ENCODE measurements around the gene CDH4. TPM values are rescaled to one million over a fixed set of nuclear protein-coding genes. Genes with fewer than 3 reads are reported as not detected.

Gene CDH4
- total and polyA plus RNA-seq, 2 of the 13 experiments (the other 11 are each of a cell fraction or from before 2014, with no cell fraction given), result not detected

DNA sequence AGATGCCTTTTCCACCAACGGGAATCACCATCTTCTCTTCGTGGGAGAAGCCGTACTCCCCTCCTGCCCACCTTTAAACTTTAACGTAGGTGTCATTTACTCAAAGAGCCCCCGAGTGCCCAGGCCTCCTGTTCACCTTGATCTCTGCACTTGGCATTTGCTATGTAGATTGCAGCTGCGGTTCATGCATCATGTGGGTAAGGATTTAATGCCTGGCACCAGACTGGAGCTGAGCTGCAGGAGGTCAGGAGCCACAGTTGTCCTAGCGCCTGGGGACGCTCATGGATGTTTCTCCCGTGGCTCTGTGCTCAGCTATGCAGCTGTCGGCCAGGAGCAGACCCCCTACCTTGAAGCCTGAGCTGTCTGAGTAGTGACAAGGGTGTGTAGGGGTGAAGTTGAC lies 133.7 kb downstream of the CDH4 start:
- no peaks in the 10 kb centered on the region for H4K20me1 ChIP-seq (ENCODE audit: insufficient read depth, low read length)
- no peak overlapping the region for H3K4me2 ChIP-seq (ENCODE audit: low read depth, low read length)
- H3K9ac ChIP-seq (ENCODE audit: insufficient read depth, low read depth, low read length), result no peak overlapping the region
- FAIRE-seq (no peak), DNase-seq (ENCODE audit: low spot score) (no peak), ATAC-seq (no peak; the same call in 2 of the 3 replicates)
- no peak overlapping the region for H3K4me3 ChIP-seq (replicated peaks in 1 of 3; ENCODE audit: insufficient read depth in 1 of 3, low read depth in 2 of 3, low read length in 3 of 3)
- no peaks in the 10 kb centered on the region for H3K4me1 ChIP-seq (ENCODE audit: insufficient read depth, low read length)
- H3K9me3 ChIP-seq (ENCODE audit: low read length), result peaks cover 23% of the 10 kb centered on the region
- TF ChIP-seq PHF21A (CRISPR knock-in tag; IDR thresholded peaks at IDR 0.05) (no peak), SMARCC2 (IDR thresholded peaks at IDR 0.05) (no peak), NFIC (IDR thresholded peaks at IDR 0.05; ENCODE audit: low read length) (no peak), ARID5B (CRISPR knock-in tag; IDR thresholded peaks at IDR 0.05) (no peak), HCFC1 (IDR thresholded peaks at IDR 0.05; ENCODE audit: low read depth, low read length) (no peak)
- TF ChIP-seq, protein P1, sequence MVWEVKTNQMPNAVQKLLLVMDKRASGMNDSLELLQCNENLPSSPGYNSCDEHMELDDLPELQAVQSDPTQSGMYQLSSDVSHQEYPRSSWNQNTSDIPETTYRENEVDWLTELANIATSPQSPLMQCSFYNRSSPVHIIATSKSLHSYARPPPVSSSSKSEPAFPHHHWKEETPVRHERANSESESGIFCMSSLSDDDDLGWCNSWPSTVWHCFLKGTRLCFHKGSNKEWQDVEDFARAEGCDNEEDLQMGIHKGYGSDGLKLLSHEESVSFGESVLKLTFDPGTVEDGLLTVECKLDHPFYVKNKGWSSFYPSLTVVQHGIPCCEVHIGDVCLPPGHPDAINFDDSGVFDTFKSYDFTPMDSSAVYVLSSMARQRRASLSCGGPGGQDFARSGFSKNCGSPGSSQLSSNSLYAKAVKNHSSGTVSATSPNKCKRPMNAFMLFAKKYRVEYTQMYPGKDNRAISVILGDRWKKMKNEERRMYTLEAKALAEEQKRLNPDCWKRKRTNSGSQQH (CRISPR knock-in tag; IDR thresholded peaks at IDR 0.05; ENCODE audit: low read depth), result no peak
- TF ChIP-seq, protein P2, sequence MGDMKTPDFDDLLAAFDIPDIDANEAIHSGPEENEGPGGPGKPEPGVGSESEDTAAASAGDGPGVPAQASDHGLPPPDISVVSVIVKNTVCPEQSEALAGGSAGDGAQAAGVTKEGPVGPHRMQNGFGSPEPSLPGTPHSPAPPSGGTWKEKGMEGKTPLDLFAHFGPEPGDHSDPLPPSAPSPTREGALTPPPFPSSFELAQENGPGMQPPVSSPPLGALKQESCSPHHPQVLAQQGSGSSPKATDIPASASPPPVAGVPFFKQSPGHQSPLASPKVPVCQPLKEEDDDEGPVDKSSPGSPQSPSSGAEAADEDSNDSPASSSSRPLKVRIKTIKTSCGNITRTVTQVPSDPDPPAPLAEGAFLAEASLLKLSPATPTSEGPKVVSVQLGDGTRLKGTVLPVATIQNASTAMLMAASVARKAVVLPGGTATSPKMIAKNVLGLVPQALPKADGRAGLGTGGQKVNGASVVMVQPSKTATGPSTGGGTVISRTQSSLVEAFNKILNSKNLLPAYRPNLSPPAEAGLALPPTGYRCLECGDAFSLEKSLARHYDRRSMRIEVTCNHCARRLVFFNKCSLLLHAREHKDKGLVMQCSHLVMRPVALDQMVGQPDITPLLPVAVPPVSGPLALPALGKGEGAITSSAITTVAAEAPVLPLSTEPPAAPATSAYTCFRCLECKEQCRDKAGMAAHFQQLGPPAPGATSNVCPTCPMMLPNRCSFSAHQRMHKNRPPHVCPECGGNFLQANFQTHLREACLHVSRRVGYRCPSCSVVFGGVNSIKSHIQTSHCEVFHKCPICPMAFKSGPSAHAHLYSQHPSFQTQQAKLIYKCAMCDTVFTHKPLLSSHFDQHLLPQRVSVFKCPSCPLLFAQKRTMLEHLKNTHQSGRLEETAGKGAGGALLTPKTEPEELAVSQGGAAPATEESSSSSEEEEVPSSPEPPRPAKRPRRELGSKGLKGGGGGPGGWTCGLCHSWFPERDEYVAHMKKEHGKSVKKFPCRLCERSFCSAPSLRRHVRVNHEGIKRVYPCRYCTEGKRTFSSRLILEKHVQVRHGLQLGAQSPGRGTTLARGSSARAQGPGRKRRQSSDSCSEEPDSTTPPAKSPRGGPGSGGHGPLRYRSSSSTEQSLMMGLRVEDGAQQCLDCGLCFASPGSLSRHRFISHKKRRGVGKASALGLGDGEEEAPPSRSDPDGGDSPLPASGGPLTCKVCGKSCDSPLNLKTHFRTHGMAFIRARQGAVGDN (CRISPR knock-in tag; IDR thresholded peaks at IDR 0.05), result no peak
- TF ChIP-seq, protein P3, sequence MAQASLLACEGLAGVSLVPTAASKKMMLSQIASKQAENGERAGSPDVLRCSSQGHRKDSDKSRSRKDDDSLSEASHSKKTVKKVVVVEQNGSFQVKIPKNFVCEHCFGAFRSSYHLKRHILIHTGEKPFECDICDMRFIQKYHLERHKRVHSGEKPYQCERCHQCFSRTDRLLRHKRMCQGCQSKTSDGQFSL (CRISPR knock-in tag; IDR thresholded peaks at IDR 0.05), result no peak
- TF ChIP-seq, protein P4, sequence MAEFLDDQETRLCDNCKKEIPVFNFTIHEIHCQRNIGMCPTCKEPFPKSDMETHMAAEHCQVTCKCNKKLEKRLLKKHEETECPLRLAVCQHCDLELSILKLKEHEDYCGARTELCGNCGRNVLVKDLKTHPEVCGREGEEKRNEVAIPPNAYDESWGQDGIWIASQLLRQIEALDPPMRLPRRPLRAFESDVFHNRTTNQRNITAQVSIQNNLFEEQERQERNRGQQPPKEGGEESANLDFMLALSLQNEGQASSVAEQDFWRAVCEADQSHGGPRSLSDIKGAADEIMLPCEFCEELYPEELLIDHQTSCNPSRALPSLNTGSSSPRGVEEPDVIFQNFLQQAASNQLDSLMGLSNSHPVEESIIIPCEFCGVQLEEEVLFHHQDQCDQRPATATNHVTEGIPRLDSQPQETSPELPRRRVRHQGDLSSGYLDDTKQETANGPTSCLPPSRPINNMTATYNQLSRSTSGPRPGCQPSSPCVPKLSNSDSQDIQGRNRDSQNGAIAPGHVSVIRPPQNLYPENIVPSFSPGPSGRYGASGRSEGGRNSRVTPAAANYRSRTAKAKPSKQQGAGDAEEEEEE (CRISPR knock-in tag; IDR thresholded peaks at IDR 0.05; ENCODE audit: borderline replicate concordance), result no peak
- WGBS (ENCODE audit: low lambda C conversion rate), result 19% methylated on average over 10 of the region's 10 CpGs
- H3K36me3 ChIP-seq (replicated peaks in 1 of 2; ENCODE audit: control insufficient read depth in 1 of 2, insufficient read depth in 2 of 2, low read length in 2 of 2), result no peaks in the 10 kb centered on the region
- no TSS peak for BruUV-seq (replicated peaks)
- no peak overlapping the region for H2AFZ ChIP-seq (ENCODE audit: low read length)
- in situ Hi-C loops (cut with HindIII; ENCODE audit: extremely low pct_ligation_motif_present, low pct_unique_long_range_greater_than_20kb) (no loop called here), intact Hi-C loops (cut with micrococcal nuclease; ENCODE audit: unreplicated experiment) (no loop called here)
- H3K79me2 ChIP-seq (ENCODE audit: insufficient read depth, low read length), result no peaks in the 10 kb centered on the region
- no peak overlapping the region for H3K27ac ChIP-seq (ENCODE audit: extremely low read length, insufficient read depth, low read length)
- peaks cover 0 to 17% of the 10 kb centered on the region in 2 experiments; a peak in 3 of 5 replicates for H3K27me3 ChIP-seq (ENCODE audit: control insufficient read depth in 1 of 2, insufficient read depth in 2 of 2, low read length in 2 of 2)
- ChIA-PET CTCF (ENCODE audit: low intra/inter-chr PET ratio, low total read pairs) (no interaction called here), POLR2A (no interaction called here)

Measured in HepG2 (cell line).